ENCODE data around the gene SPO11.

- TF ChIP-seq POLR2A (IDR thresholded peaks at IDR 0.05; ENCODE audit: low read depth, low read length) (no peak), TAF1 (IDR thresholded peaks at IDR 0.05; ENCODE audit: borderline replicate concordance, low read depth, low read length) (no peak), POLR2AphosphoS5 (IDR thresholded peaks at IDR 0.05; ENCODE audit: low read depth, low read length) (no peak)
Observed at GRCh38 chr20:57384486-57384885, 54.9 kb downstream of the SPO11 start.
